HepG2 (cell line): Measurements from ENCODE around the gene VTN. TPM values are rescaled to one million over a fixed set of nuclear protein-coding genes. Genes with fewer than 3 reads are reported as not detected.

Experiments
- ARID3A ChIP-seq: IDR thresholded peaks from 2 replicates; pipeline ENCODE4 v1.6.1; 2012; ENCODE audit warnings: low read depth, low read length, improper control_type of control experiment
- BCL6 ChIP-seq: IDR thresholded peaks from 2 replicates; pipeline ENCODE4 v1.6.1; 2016; ENCODE audit warnings: missing genetic modification reagents, missing compliant biosample characterization
- IRF2 ChIP-seq: IDR thresholded peaks from 2 replicates; pipeline ENCODE4 v1.6.1; 2018; ENCODE audit warnings: missing genetic modification reagents, missing compliant biosample characterization
- KAT2B ChIP-seq: fragments of 150-350 bp; IDR thresholded peaks from 2 replicates; pipeline ENCODE4 v1.6.1; 2014; ENCODE audit warnings: low read depth, low read length, borderline replicate concordance
- MTF1 ChIP-seq: sonication (generic); formaldehyde crosslinking; IDR thresholded peaks from 2 replicates; pipeline ENCODE4 v1.5.0; 2020; ENCODE audit warnings: missing genetic modification reagents
- PCBP2 ChIP-seq: fragments of 200-400 bp; formaldehyde crosslinking; optimal IDR thresholded peaks from 2 replicates; pipeline ENCODE3; 2018; ENCODE audit warnings: low read length, low read depth; ENCODE audit not compliant: poor library complexity, severe bottlenecking
- PRDM15 ChIP-seq: sonication (generic); formaldehyde crosslinking; IDR thresholded peaks from 2 replicates; pipeline ENCODE4 v1.4.0; 2020; ENCODE audit warnings: missing genetic modification reagents
- SIN3A ChIP-seq: IDR thresholded peaks from 2 replicates; pipeline ENCODE4 v1.6.1; 2011; ENCODE audit warnings: low read depth, mild to moderate bottlenecking, control low read depth, low read length, borderline replicate concordance
- SNAI1 ChIP-seq: sonication (generic); formaldehyde crosslinking; IDR thresholded peaks from 2 replicates; pipeline ENCODE4 v1.5.0; 2020; ENCODE audit warnings: mild to moderate bottlenecking, missing genetic modification reagents, borderline replicate concordance
- SP1 ChIP-seq, 2 experiments: fragments of 450-650 bp in 1 of 2; sonication (generic) in 1 of 2; formaldehyde crosslinking in 1 of 2; IDR thresholded peaks; 2 replicates each; pipeline versions ENCODE4 v1.4.0 to v1.6.1; 2016 to 2020; ENCODE audit warnings: missing genetic modification reagents in 1 of 2
- TBP ChIP-seq: sonication (generic); formaldehyde crosslinking; IDR thresholded peaks from 2 replicates; pipeline ENCODE4 v1.5.0; 2020; ENCODE audit warnings: missing genetic modification reagents
- YY1 ChIP-seq: IDR thresholded peaks from 2 replicates; pipeline ENCODE4 v1.6.1; 2011; ENCODE audit warnings: low read length, low read depth, moderate library complexity, mild to moderate bottlenecking; ENCODE audit not compliant: insufficient read depth, insufficient replicate concordance
- ZHX2 ChIP-seq, 2 experiments: sonication (generic) in 1 of 2; formaldehyde crosslinking in 1 of 2; IDR thresholded peaks; 2 replicates each; pipeline versions ENCODE4 v1.6.1 to v1.9.0; 2014 to 2022; ENCODE audit warnings: antibody characterized with exemption in 1 of 2, borderline replicate concordance in 1 of 2, inconsistent platforms in 1 of 2, low read depth in 1 of 2, missing genetic modification reagents in 1 of 2
- ZNF274 ChIP-seq: sonication (generic); formaldehyde crosslinking; IDR thresholded peaks from 2 replicates; pipeline ENCODE4 v1.5.1; 2020; ENCODE audit warnings: mild to moderate bottlenecking, missing genetic modification reagents
- ZNF496 ChIP-seq: sonication (generic); formaldehyde crosslinking; IDR thresholded peaks from 2 replicates; pipeline ENCODE4 v1.8.1; 2023; ENCODE audit warnings: mild to moderate bottlenecking, moderate library complexity, missing genetic modification reagents; ENCODE audit not compliant: insufficient replicate concordance
- ZNF7 ChIP-seq: IDR thresholded peaks from 2 replicates; pipeline ENCODE4 v1.6.1; 2016; ENCODE audit warnings: missing biosample characterization, missing genetic modification reagents
- ZNF724P ChIP-seq: sonication (generic); formaldehyde crosslinking; IDR thresholded peaks from 2 replicates; pipeline ENCODE4 v1.8.0; 2022; ENCODE audit warnings: missing genetic modification reagents, borderline replicate concordance
- polyA plus RNA-seq, 8 experiments: library from polyadenylated mRNA; depleted of rRNA in 3 of 8; stranded (reverse) in 7 of 8; unstranded in 1 of 8; fragments of >200 nt; fragmentation: Illumina TruSeq in 4 of 8; extraction: Trizol in 4 of 8; gene quantifications; 2 replicates each; pipeline versions ENCODE4 v1.2.1 to v1.2.3, GENCODE V29; 2011 to 2016; ENCODE audit warnings: low read depth in 4 of 8, missing spikeins in 1 of 8, mixed read lengths in 1 of 8; ENCODE audit not compliant: insufficient read depth in 1 of 8
- total RNA-seq, 5 experiments: library from RNA; depleted of rRNA; stranded (reverse); fragments of >200 nt; fragmentation: Illumina TruSeq; extraction: Trizol; gene quantifications; 2 replicates each; pipeline ENCODE4 v1.2.3, GENCODE V29; 2016; ENCODE audit warnings: low read depth in 1 of 5

The VTN gene
- total and polyA plus RNA-seq, 2 of the 13 experiments (the other 11 are each of a cell fraction or from before 2014, with no cell fraction given): 108 to 131 TPM

- TF ChIP-seq SNAI1 (0 out of 2 replicates have a peak, but pooled peaks have one; percentile 67), MTF1 (no peak), TBP (CRISPR knock-in tag) (no peak), SP1 (IDR thresholded peaks at IDR 0.05) (no peak; the same call in 1 of the 2 replicates), SP1 (CRISPR knock-in tag; IDR thresholded peaks at IDR 0.05) (peak; percentile 90), KAT2B (no peak), ZNF724P (CRISPR knock-in tag) (no peak), PRDM15 (CRISPR knock-in tag) (no peak), PCBP2 (no peak), BCL6 (CRISPR knock-in tag) (no peak), ARID3A (no peak), ZNF7 (CRISPR knock-in tag) (no peak), YY1 (no peak), IRF2 (peak; percentile 18; the same call in 1 of the 2 replicates), ZNF274 (CRISPR knock-in tag) (no peak; the same call in 1 of the 2 replicates), ZHX2 (IDR thresholded peaks at IDR 0.05; ENCODE audit: low read depth) (no peak; the same call in 1 of the 2 replicates), ZHX2 (CRISPR knock-in tag; IDR thresholded peaks at IDR 0.05; ENCODE audit: borderline replicate concordance) (0 out of 2 replicates have a peak, but pooled peaks have one; percentile 55), ZNF496 (CRISPR knock-in tag) (no peak), SIN3A (peak; percentile 89)
Measured at GRCh38 chr17:28318759-28319597, 51.1 kb downstream of the VTN start, which contains the start of gene TMEM97 (continued).
